ENCODE results near the gene THG1L.
A peak's percentile ranks its signal among the peaks of the same experiment; 100 is the strongest.
"Not testable (repeated sequence)": the region's sequence is repeated elsewhere in the genome, so short reads cannot be mapped to it uniquely, and the experiment has no call there.

The THG1L gene

GRCh38 chr5:157731272-157732129, at the start of gene THG1L:
THG1L (plus strand) TSS chr5:157731420; CDS start chr5:157731441, 21 bp downstream.
- Histone ChIP-seq H3K4me3 (ENCODE audit: severe bottlenecking) (peak within 1 kb of the TSS; percentile 57), H3K27ac (ENCODE audit: poor library complexity, severe bottlenecking) (peak within 1 kb of the TSS; percentile 54), H3K36me3 (ENCODE audit: low read depth) (peaks cover 36% of the 10 kb centered on the region), H3K9me3 (ENCODE audit: severe bottlenecking) (no peaks in the 10 kb centered on the region), H3K4me1 (ENCODE audit: insufficient read depth, poor library complexity, severe bottlenecking) (peaks cover 5% of the 10 kb centered on the region), H3K27me3 (ENCODE audit: insufficient read depth, poor library complexity, severe bottlenecking) (no peaks in the 10 kb centered on the region)
- ATAC-seq (ENCODE audit: low read depth) = peak; percentile 98
- DNase-seq (ENCODE audit: low spot score) = peak; percentile 99
- no peak for TF ChIP-seq CTCF (IDR thresholded peaks at IDR 0.05; ENCODE audit: poor library complexity, severe bottlenecking)

GRCh38 chr5:157682257-157682656, 49.0 kb upstream of the THG1L start:
- H3K4me3 ChIP-seq (ENCODE audit: severe bottlenecking) = no peak overlapping the region
- no peak for TF ChIP-seq CTCF (IDR thresholded peaks at IDR 0.05; ENCODE audit: poor library complexity, severe bottlenecking)
- no peaks in the 10 kb centered on the region for H3K4me1 ChIP-seq (ENCODE audit: insufficient read depth, poor library complexity, severe bottlenecking)
- DNase-seq (ENCODE audit: low spot score) (no peak), ATAC-seq (ENCODE audit: low read depth) (no peak)
- no peaks in the 10 kb centered on the region for H3K9me3 ChIP-seq (ENCODE audit: severe bottlenecking)
- H3K27me3 ChIP-seq (ENCODE audit: insufficient read depth, poor library complexity, severe bottlenecking) = no peaks in the 10 kb centered on the region
- no peaks in the 10 kb centered on the region for H3K36me3 ChIP-seq (ENCODE audit: low read depth)
- no peak overlapping the region for H3K27ac ChIP-seq (ENCODE audit: poor library complexity, severe bottlenecking)

GRCh38 chr5:157686276-157687197, 44.7 kb upstream of the THG1L start:
- not testable (repeated sequence) for H3K4me1 ChIP-seq (ENCODE audit: insufficient read depth, poor library complexity, severe bottlenecking); H3K27me3 ChIP-seq (ENCODE audit: insufficient read depth, poor library complexity, severe bottlenecking); ATAC-seq (ENCODE audit: low read depth); H3K27ac ChIP-seq (ENCODE audit: poor library complexity, severe bottlenecking); H3K36me3 ChIP-seq (ENCODE audit: low read depth); H3K4me3 ChIP-seq (ENCODE audit: severe bottlenecking); H3K9me3 ChIP-seq (ENCODE audit: severe bottlenecking); DNase-seq (ENCODE audit: low spot score)

- Histone ChIP-seq H3K36me3 (ENCODE audit: low read depth) (no peaks in the 10 kb centered on the region), H3K9me3 (ENCODE audit: severe bottlenecking) (no peaks in the 10 kb centered on the region), H3K4me1 (ENCODE audit: insufficient read depth, poor library complexity, severe bottlenecking) (no peaks in the 10 kb centered on the region), H3K4me3 (ENCODE audit: severe bottlenecking) (no peak overlapping the region), H3K27me3 (ENCODE audit: insufficient read depth, poor library complexity, severe bottlenecking) (no peaks in the 10 kb centered on the region), H3K27ac (ENCODE audit: poor library complexity, severe bottlenecking) (no peak overlapping the region)
- ATAC-seq (ENCODE audit: low read depth) = no peak
- no peak for TF ChIP-seq CTCF (IDR thresholded peaks at IDR 0.05; ENCODE audit: poor library complexity, severe bottlenecking)
- DNase-seq (ENCODE audit: low spot score) = no peak
Observed at GRCh38 chr5:157687198-157687554, 44.0 kb upstream of the THG1L start.

- no peak for ATAC-seq (ENCODE audit: low read depth)
- no peak for DNase-seq (ENCODE audit: low spot score)
- no peak overlapping the region for H3K4me3 ChIP-seq (ENCODE audit: severe bottlenecking)
- TF ChIP-seq CTCF (IDR thresholded peaks at IDR 0.05; ENCODE audit: poor library complexity, severe bottlenecking) = peak; percentile 8
- H3K27me3 ChIP-seq (ENCODE audit: insufficient read depth, poor library complexity, severe bottlenecking) = no peaks in the 10 kb centered on the region
- H3K36me3 ChIP-seq (ENCODE audit: low read depth) = no peaks in the 10 kb centered on the region
- H3K9me3 ChIP-seq (ENCODE audit: severe bottlenecking) = no peaks in the 10 kb centered on the region
- H3K4me1 ChIP-seq (ENCODE audit: insufficient read depth, poor library complexity, severe bottlenecking) = no peaks in the 10 kb centered on the region
- H3K27ac ChIP-seq (ENCODE audit: poor library complexity, severe bottlenecking) = no peak overlapping the region
Observed at GRCh38 chr5:157689942-157690689, 41.1 kb upstream of the THG1L start.

Data from RWPE2 (cell line).